Gastrocnemius medialis (tissue), 4 donors: ENCODE measurements around the gene PI4KA.

Experiments
- CTCF ChIP-seq, 5 experiments: fragments of 450-650 bp in 3 of 5; fragments of 200-600 bp in 2 of 5; sonication (generic) in 2 of 5; IDR thresholded peaks in 4 of 5; conservative IDR thresholded peaks in 1 of 5; 1 replicate in 4 of 5; 2 replicates in 1 of 5; pipeline ENCODE4 v1.5.1; 2016 to 2019; ENCODE audit warnings: antibody characterized with exemption in 5 of 5, mild to moderate bottlenecking in 3 of 5, moderate library complexity in 3 of 5
- POLR2A ChIP-seq, 2 donors: fragments of 450-650 bp; IDR thresholded peaks; one replicate each; pipeline ENCODE4 v1.6.1; 2017; ENCODE audit warnings: antibody characterized with exemption in 2 of 2, mild to moderate bottlenecking in 2 of 2, moderate library complexity in 2 of 2

- no peak for TF ChIP-seq CTCF (IDR thresholded peaks at IDR 0.05 in 4 of 5, conservative IDR thresholded peaks at IDR 0.05 in 1 of 5)
- TF ChIP-seq POLR2A (IDR thresholded peaks at IDR 0.05) = no peak
Observed at GRCh38 chr22:20825624-20826023, 33.0 kb downstream of the PI4KA start.
